DND-41 (cell line): Measurements from ENCODE around the gene IL12A.

Experiments
- ATAC-seq: fragments of 200-7000 bp; cut with Tn5 transposase; 3 replicates; pipeline ENCODE4 v1.9.1; 2021; ENCODE audit warnings: low read depth; ENCODE audit not compliant: insufficient read depth
- DNase-seq: peaks from one replicate; pipeline ENCODE4 v3.0.0-alpha.2; 2020
- H2AFZ ChIP-seq: 2 replicates; pipeline ENCODE4 v1.6.0; 2012; ENCODE audit warnings: low read depth, low read length
- H3K27ac ChIP-seq: 2 replicates; pipeline ENCODE4 v1.5.1; 2012; ENCODE audit warnings: low read length, inconsistent platforms
- H3K27me3 ChIP-seq: fragments of 200-600 bp; sonication (generic); 2 replicates; pipeline ENCODE4 v1.6.0; 2012; ENCODE audit warnings: low read length, mild to moderate bottlenecking, inconsistent platforms; ENCODE audit not compliant: insufficient read depth, poor library complexity
- H3K36me3 ChIP-seq: 2 replicates; pipeline ENCODE4 v1.5.1; 2012; ENCODE audit warnings: low read length, inconsistent platforms; ENCODE audit not compliant: insufficient read depth
- H3K4me1 ChIP-seq: 2 replicates; pipeline ENCODE4 v1.5.1; 2012; ENCODE audit warnings: mild to moderate bottlenecking, low read length; ENCODE audit not compliant: insufficient read depth
- H3K4me2 ChIP-seq: 2 replicates; pipeline ENCODE4 v1.6.0; 2012; ENCODE audit warnings: mild to moderate bottlenecking, moderate library complexity, low read length, inconsistent platforms; ENCODE audit not compliant: insufficient read depth
- H3K4me3 ChIP-seq, 2 experiments: fragments of 200-600 bp in 1 of 2; shearing (Covaris generic) in 1 of 2; 2 replicates each; pipeline ENCODE4 v1.5.1; 2012 to 2016; ENCODE audit warnings: inconsistent platforms in 2 of 2, low read length in 2 of 2, mild to moderate bottlenecking in 2 of 2, low read depth in 1 of 2, moderate library complexity in 1 of 2
- H3K79me2 ChIP-seq: 2 replicates; pipeline ENCODE4 v1.6.0; 2012; ENCODE audit warnings: low read length, inconsistent platforms; ENCODE audit not compliant: insufficient read depth
- H3K9ac ChIP-seq: 2 replicates; pipeline ENCODE4 v1.6.0; 2012; ENCODE audit warnings: low read depth, mild to moderate bottlenecking, inconsistent platforms, low read length, moderate library complexity
- H3K9me3 ChIP-seq: 2 replicates; pipeline ENCODE4 v1.5.1; 2012; ENCODE audit warnings: low read length, moderate library complexity, mild to moderate bottlenecking, inconsistent platforms; ENCODE audit not compliant: insufficient read depth, severe bottlenecking
- H4K20me1 ChIP-seq: 2 replicates; pipeline ENCODE4 v1.6.0; 2012; ENCODE audit warnings: low read length; ENCODE audit not compliant: insufficient read depth
- EZH2 ChIP-seq: IDR thresholded peaks from 3 replicates; pipeline ENCODE4 v1.6.1; 2012; ENCODE audit warnings: borderline replicate concordance, low read depth, mild to moderate bottlenecking, moderate library complexity, low read length, inconsistent platforms; ENCODE audit not compliant: severe bottlenecking
- TF ChIP-seq, protein P1 (sequence below): IDR thresholded peaks from 2 replicates; pipeline ENCODE4 v1.5.1; 2012; ENCODE audit warnings: borderline replicate concordance, low read length, moderate library complexity, mild to moderate bottlenecking; ENCODE audit not compliant: poor library complexity, severe bottlenecking; ENCODE audit errors: extremely low read depth

The IL12A gene

DNA sequence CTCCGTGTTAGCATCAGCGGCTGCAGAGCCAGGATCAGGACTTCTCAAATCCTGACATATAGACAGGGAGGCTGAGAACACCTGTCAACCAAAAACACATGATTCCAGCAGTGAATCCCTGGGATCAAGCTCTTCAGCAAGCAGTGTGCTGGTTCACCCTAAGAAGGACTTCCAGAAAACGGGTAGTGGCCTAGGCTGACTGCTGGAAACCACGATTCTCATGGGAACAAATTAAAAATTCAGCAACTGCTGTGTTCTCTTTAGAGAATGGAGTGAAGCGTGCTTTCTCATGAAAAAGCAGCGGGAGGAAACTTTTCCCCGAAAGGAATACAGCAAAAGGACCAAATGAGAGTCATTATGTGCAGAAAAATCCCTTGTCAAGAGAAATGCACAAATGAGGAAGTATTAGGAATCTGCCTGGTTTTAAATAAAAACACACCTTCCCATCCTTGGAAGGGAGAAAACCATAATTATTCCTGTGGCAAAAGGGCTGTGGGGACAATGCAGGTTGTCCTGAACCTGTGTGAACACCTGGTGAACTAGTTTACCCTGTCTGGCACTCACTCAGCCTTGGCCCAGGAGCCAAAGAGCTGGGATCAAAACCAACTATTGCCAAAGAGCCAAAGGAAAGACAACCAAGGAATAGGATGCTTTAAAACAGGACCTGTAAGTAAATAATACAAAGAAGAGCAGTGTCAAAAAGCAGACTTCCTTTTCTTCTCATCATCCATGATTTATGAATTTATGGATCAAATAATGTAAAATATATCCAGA, 13.4 kb downstream of the IL12A start:
- no peaks in the 10 kb centered on the region for H3K79me2 ChIP-seq
- no peaks in the 10 kb centered on the region for H3K9me3 ChIP-seq
- no peak overlapping the region for H3K9ac ChIP-seq
- H3K27me3 ChIP-seq = peaks cover 4% of the 10 kb centered on the region
- H3K4me1 ChIP-seq = no peaks in the 10 kb centered on the region
- no peak for TF ChIP-seq EZH2
- TF ChIP-seq, protein P1, sequence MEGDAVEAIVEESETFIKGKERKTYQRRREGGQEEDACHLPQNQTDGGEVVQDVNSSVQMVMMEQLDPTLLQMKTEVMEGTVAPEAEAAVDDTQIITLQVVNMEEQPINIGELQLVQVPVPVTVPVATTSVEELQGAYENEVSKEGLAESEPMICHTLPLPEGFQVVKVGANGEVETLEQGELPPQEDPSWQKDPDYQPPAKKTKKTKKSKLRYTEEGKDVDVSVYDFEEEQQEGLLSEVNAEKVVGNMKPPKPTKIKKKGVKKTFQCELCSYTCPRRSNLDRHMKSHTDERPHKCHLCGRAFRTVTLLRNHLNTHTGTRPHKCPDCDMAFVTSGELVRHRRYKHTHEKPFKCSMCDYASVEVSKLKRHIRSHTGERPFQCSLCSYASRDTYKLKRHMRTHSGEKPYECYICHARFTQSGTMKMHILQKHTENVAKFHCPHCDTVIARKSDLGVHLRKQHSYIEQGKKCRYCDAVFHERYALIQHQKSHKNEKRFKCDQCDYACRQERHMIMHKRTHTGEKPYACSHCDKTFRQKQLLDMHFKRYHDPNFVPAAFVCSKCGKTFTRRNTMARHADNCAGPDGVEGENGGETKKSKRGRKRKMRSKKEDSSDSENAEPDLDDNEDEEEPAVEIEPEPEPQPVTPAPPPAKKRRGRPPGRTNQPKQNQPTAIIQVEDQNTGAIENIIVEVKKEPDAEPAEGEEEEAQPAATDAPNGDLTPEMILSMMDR = no peak
- no peak overlapping the region for H3K4me2 ChIP-seq
- no peaks in the 10 kb centered on the region for H4K20me1 ChIP-seq
- DNase-seq (no peak), ATAC-seq (no peak)
- no peaks in the 10 kb centered on the region for H3K36me3 ChIP-seq
- no peak overlapping the region for H3K4me3 ChIP-seq
- no peak overlapping the region for H3K27ac ChIP-seq
- H2AFZ ChIP-seq = no peak overlapping the region

DNA sequence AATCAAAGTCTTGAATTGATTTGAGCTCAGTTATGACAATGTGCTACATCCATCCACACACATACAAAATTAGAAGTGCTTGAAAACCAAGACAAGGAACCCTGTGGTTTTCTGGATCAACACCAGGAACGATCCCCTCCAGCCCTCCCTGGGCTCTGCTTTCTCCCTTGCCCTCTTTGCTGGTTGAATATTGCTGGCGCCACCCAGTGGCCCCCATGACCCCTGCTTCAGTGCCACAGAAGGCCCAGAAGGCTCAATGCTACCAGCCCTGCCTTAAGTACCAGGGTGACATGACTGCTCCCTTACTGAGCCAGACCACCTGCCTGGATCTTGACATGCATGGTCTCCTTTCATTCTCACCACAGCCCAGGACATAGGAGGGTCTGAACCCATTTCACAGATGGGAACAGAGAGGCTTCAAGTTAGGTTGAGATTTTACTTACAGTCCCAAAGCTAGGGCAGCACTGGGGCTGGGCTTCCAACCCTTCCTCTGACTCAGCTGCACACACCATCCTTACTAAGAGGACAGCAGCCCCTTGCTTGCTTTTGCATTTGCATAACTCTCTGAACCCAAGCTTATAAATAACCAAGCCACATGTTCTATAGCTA, 15.0 kb downstream of the IL12A start:
- no peaks in the 10 kb centered on the region for H3K79me2 ChIP-seq
- no peaks in the 10 kb centered on the region for H4K20me1 ChIP-seq
- no peak overlapping the region for H3K27ac ChIP-seq
- TF ChIP-seq, protein P1 = peak; percentile 57
- no peak for TF ChIP-seq EZH2
- no peak overlapping the region for H3K4me2 ChIP-seq
- DNase-seq (peak; percentile 36), ATAC-seq (peak; percentile 68)
- no peak overlapping the region for H3K4me3 ChIP-seq
- H3K36me3 ChIP-seq = no peaks in the 10 kb centered on the region
- no peaks in the 10 kb centered on the region for H3K9me3 ChIP-seq
- no peak overlapping the region for H3K9ac ChIP-seq
- H3K27me3 ChIP-seq = peaks cover 4% of the 10 kb centered on the region
- no peaks in the 10 kb centered on the region for H3K4me1 ChIP-seq
- H2AFZ ChIP-seq = no peak overlapping the region

DNA sequence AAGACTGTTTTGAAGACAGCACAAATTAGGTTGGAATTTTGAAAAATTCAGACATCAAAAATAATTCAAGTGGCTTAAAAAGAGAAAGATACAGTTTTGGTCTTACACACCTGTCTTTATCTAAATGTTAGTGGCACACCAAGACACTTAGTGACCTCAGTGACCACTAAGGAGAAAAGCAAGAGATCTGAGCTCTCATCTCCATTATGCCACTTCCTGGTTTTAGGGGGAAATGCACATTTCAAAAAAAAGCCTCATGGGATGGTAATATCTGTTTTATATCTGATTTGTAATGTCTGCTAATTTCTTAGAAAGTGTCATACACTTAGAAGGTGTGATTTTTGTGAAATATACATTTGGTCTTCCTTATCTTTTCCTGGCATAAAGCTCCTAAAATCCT, 16.4 kb downstream of the IL12A start:
- H3K27ac ChIP-seq = no peak overlapping the region
- no peaks in the 10 kb centered on the region for H3K9me3 ChIP-seq
- H3K36me3 ChIP-seq = no peaks in the 10 kb centered on the region
- no peak overlapping the region for H2AFZ ChIP-seq
- TF ChIP-seq, protein P1 = no peak
- no peak for TF ChIP-seq EZH2
- no peaks in the 10 kb centered on the region for H3K79me2 ChIP-seq
- no peak overlapping the region for H3K4me2 ChIP-seq
- no peak overlapping the region for H3K9ac ChIP-seq
- H3K27me3 ChIP-seq = peaks cover 4% of the 10 kb centered on the region
- no peaks in the 10 kb centered on the region for H3K4me1 ChIP-seq
- H3K4me3 ChIP-seq = no peak overlapping the region
- DNase-seq = no peak
- H4K20me1 ChIP-seq = no peaks in the 10 kb centered on the region
- ATAC-seq = no peak
